HepG2 (cell line): ENCODE results near the gene ODC1. TPM values are rescaled to one million over a fixed set of nuclear protein-coding genes. Genes with fewer than 3 reads are reported as not detected.

Source experiments
- ETV5 ChIP-seq: IDR thresholded peaks from 2 replicates; pipeline ENCODE4 v1.6.1; 2018; ENCODE audit warnings: missing biosample characterization, missing genetic modification reagents, inconsistent platforms, borderline replicate concordance
- SKI ChIP-seq: fragments of 450-650 bp; IDR thresholded peaks from one replicate; pipeline ENCODE4 v1.6.1; 2018; ENCODE audit warnings: mild to moderate bottlenecking; ENCODE audit not compliant: partially characterized antibody
- SNAPC5 ChIP-seq: sonication (generic); formaldehyde crosslinking; IDR thresholded peaks from 2 replicates; pipeline ENCODE4 v1.8.1; 2023; ENCODE audit warnings: mild to moderate bottlenecking, missing genetic modification reagents, borderline replicate concordance
- ZFP36L1 ChIP-seq: sonication (generic); formaldehyde crosslinking; IDR thresholded peaks from 2 replicates; pipeline ENCODE4 v1.8.0; 2022; ENCODE audit warnings: mild to moderate bottlenecking, missing genetic modification reagents, moderate library complexity
- ZNF354B ChIP-seq: sonication (generic); formaldehyde crosslinking; IDR thresholded peaks from 2 replicates; pipeline ENCODE4 v1.8.0; 2022; ENCODE audit warnings: mild to moderate bottlenecking, missing genetic modification reagents
- ZNF619 ChIP-seq: sonication (generic); formaldehyde crosslinking; IDR thresholded peaks from 2 replicates; pipeline ENCODE4 v1.4.0; 2020; ENCODE audit warnings: mild to moderate bottlenecking, missing genetic modification reagents
- ZNF768 ChIP-seq: sonication (generic); formaldehyde crosslinking; IDR thresholded peaks from 2 replicates; pipeline ENCODE4 v1.4.0; 2020; ENCODE audit warnings: missing genetic modification reagents
- ZNF781 ChIP-seq: sonication (generic); formaldehyde crosslinking; IDR thresholded peaks from 2 replicates; pipeline ENCODE4 v1.5.1; 2020; ENCODE audit warnings: borderline replicate concordance, mild to moderate bottlenecking, missing genetic modification reagents; ENCODE audit errors: not compliant biosample characterization
- ZNF883 ChIP-seq: sonication (generic); formaldehyde crosslinking; IDR thresholded peaks from 2 replicates; pipeline ENCODE4 v1.5.1; 2020; ENCODE audit warnings: mild to moderate bottlenecking, missing genetic modification reagents; ENCODE audit errors: not compliant biosample characterization
- polyA plus RNA-seq, 8 experiments: library from polyadenylated mRNA; depleted of rRNA in 3 of 8; stranded (reverse) in 7 of 8; unstranded in 1 of 8; fragments of >200 nt; fragmentation: Illumina TruSeq in 4 of 8; extraction: Trizol in 4 of 8; gene quantifications; 2 replicates each; pipeline versions ENCODE4 v1.2.1 to v1.2.3, GENCODE V29; 2011 to 2016; ENCODE audit warnings: low read depth in 4 of 8, missing spikeins in 1 of 8, mixed read lengths in 1 of 8; ENCODE audit not compliant: insufficient read depth in 1 of 8
- total RNA-seq, 5 experiments: library from RNA; depleted of rRNA; stranded (reverse); fragments of >200 nt; fragmentation: Illumina TruSeq; extraction: Trizol; gene quantifications; 2 replicates each; pipeline ENCODE4 v1.2.3, GENCODE V29; 2016; ENCODE audit warnings: low read depth in 1 of 5
- TF ChIP-seq, protein P1 (sequence below): sonication (generic); formaldehyde crosslinking; IDR thresholded peaks from 2 replicates; pipeline ENCODE4 v1.8.0; 2022; ENCODE audit warnings: missing genetic modification reagents, mild to moderate bottlenecking, borderline replicate concordance
- TF ChIP-seq, protein P2 (sequence below): sonication (generic); formaldehyde crosslinking; IDR thresholded peaks from 2 replicates; pipeline ENCODE4 v1.5.0; 2020; ENCODE audit warnings: missing genetic modification reagents
- TF ChIP-seq, protein P3 (sequence below): sonication (generic); formaldehyde crosslinking; IDR thresholded peaks from 2 replicates; pipeline ENCODE4 v1.4.0; 2020; ENCODE audit warnings: missing genetic modification reagents, borderline replicate concordance

ODC1 gene
- total and polyA plus RNA-seq, 2 of the 13 experiments (the other 11 are each of a cell fraction or from before 2014, with no cell fraction given) = 142 to 371 TPM

- TF ChIP-seq ZNF768 (CRISPR knock-in tag) (peak; percentile 86), ETV5 (CRISPR knock-in tag) (no peak), ZNF781 (no peak), SKI (no peak), ZFP36L1 (peak; percentile 15; the same call in 1 of the 2 replicates), ZNF354B (0 out of 2 replicates have a peak, but pooled peaks have one; percentile 10), SNAPC5 (CRISPR knock-in tag) (no peak), ZNF883 (CRISPR knock-in tag) (no peak), ZNF619 (CRISPR knock-in tag) (0 out of 2 replicates have a peak, but pooled peaks have one; percentile 3)
- TF ChIP-seq, protein P1, sequence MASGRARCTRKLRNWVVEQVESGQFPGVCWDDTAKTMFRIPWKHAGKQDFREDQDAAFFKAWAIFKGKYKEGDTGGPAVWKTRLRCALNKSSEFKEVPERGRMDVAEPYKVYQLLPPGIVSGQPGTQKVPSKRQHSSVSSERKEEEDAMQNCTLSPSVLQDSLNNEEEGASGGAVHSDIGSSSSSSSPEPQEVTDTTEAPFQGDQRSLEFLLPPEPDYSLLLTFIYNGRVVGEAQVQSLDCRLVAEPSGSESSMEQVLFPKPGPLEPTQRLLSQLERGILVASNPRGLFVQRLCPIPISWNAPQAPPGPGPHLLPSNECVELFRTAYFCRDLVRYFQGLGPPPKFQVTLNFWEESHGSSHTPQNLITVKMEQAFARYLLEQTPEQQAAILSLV (CRISPR knock-in tag) = no peak
- TF ChIP-seq, protein P2, sequence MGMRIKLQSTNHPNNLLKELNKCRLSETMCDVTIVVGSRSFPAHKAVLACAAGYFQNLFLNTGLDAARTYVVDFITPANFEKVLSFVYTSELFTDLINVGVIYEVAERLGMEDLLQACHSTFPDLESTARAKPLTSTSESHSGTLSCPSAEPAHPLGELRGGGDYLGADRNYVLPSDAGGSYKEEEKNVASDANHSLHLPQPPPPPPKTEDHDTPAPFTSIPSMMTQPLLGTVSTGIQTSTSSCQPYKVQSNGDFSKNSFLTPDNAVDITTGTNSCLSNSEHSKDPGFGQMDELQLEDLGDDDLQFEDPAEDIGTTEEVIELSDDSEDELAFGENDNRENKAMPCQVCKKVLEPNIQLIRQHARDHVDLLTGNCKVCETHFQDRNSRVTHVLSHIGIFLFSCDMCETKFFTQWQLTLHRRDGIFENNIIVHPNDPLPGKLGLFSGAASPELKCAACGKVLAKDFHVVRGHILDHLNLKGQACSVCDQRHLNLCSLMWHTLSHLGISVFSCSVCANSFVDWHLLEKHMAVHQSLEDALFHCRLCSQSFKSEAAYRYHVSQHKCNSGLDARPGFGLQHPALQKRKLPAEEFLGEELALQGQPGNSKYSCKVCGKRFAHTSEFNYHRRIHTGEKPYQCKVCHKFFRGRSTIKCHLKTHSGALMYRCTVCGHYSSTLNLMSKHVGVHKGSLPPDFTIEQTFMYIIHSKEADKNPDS = no peak
- TF ChIP-seq, protein P3, sequence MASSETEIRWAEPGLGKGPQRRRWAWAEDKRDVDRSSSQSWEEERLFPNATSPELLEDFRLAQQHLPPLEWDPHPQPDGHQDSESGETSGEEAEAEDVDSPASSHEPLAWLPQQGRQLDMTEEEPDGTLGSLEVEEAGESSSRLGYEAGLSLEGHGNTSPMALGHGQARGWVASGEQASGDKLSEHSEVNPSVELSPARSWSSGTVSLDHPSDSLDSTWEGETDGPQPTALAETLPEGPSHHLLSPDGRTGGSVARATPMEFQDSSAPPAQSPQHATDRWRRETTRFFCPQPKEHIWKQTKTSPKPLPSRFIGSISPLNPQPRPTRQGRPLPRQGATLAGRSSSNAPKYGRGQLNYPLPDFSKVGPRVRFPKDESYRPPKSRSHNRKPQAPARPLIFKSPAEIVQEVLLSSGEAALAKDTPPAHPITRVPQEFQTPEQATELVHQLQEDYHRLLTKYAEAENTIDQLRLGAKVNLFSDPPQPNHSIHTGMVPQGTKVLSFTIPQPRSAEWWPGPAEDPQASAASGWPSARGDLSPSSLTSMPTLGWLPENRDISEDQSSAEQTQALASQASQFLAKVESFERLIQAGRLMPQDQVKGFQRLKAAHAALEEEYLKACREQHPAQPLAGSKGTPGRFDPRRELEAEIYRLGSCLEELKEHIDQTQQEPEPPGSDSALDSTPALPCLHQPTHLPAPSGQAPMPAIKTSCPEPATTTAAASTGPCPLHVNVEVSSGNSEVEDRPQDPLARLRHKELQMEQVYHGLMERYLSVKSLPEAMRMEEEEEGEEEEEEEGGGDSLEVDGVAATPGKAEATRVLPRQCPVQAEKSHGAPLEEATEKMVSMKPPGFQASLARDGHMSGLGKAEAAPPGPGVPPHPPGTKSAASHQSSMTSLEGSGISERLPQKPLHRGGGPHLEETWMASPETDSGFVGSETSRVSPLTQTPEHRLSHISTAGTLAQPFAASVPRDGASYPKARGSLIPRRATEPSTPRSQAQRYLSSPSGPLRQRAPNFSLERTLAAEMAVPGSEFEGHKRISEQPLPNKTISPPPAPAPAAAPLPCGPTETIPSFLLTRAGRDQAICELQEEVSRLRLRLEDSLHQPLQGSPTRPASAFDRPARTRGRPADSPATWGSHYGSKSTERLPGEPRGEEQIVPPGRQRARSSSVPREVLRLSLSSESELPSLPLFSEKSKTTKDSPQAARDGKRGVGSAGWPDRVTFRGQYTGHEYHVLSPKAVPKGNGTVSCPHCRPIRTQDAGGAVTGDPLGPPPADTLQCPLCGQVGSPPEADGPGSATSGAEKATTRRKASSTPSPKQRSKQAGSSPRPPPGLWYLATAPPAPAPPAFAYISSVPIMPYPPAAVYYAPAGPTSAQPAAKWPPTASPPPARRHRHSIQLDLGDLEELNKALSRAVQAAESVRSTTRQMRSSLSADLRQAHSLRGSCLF (CRISPR knock-in tag) = no peak
These were observed 1.3 kb upstream of the ODC1 start (continued) for GRCh38 chr2:10449486-10449831.
